Fibroblast of skin of right quadriceps (primary cell): ENCODE data around the gene LINS1.
"Not testable (repeated sequence)": the region's sequence is repeated elsewhere in the genome, so short reads cannot be mapped to it uniquely, and the experiment has no call there.

Experiments used
- DNase-seq: peaks from one replicate; pipeline ENCODE4 v3.0.0-alpha.2; 2013

LINS1 gene

GRCh38 chr15:100598655-100599054 lies 3.3 kb downstream of the LINS1 start:
- no peak for DNase-seq

- DNase-seq: no peak
These were observed 4.1 kb downstream of the LINS1 start for GRCh38 chr15:100597862-100598261.

- DNase-seq: no peak
These were observed 5.2 kb downstream of the LINS1 start for GRCh38 chr15:100596792-100597191.

- DNase-seq: no peak
These were observed 6.0 kb downstream of the LINS1 start for GRCh38 chr15:100595964-100596363.

- DNase-seq: no peak
These were observed 8.6 kb downstream of the LINS1 start for GRCh38 chr15:100593431-100593830.

- DNase-seq: no peak
These were observed 9.1 kb downstream of the LINS1 start for GRCh38 chr15:100592898-100593297.

- no peak for DNase-seq
These were observed 10.1 kb downstream of the LINS1 start for GRCh38 chr15:100591835-100592234.

- not testable (repeated sequence) for DNase-seq
These were observed 10.8 kb downstream of the LINS1 start for GRCh38 chr15:100591163-100591562.

- DNase-seq: peak; percentile 21
These were observed 13.2 kb downstream of the LINS1 start for GRCh38 chr15:100588638-100589242.

- DNase-seq: no peak
These were observed 21.6 kb downstream of the LINS1 start for GRCh38 chr15:100580414-100580813.

GRCh38 chr15:100573526-100573925 lies 28.5 kb downstream of the LINS1 start:
- DNase-seq: no peak

GRCh38 chr15:100572362-100572983 lies 29.5 kb downstream of the LINS1 start:
- peak; percentile 8 for DNase-seq

- DNase-seq: no peak
These were observed 30.3 kb downstream of the LINS1 start for GRCh38 chr15:100571592-100572167.

- DNase-seq: no peak
These were observed 31.2 kb downstream of the LINS1 start for GRCh38 chr15:100570735-100571313.

GRCh38 chr15:100570275-100570674 lies 31.7 kb downstream of the LINS1 start:
- DNase-seq: peak; percentile 15

GRCh38 chr15:100569391-100569790 lies 32.6 kb downstream of the LINS1 start:
- peak; percentile 10 for DNase-seq

- no peak for DNase-seq
These were observed 34.9 kb downstream of the LINS1 start for GRCh38 chr15:100566850-100567628.

GRCh38 chr15:100565591-100565990 lies 36.4 kb downstream of the LINS1 start:
- no peak for DNase-seq

- no peak for DNase-seq
These were observed 41.7 kb downstream of the LINS1 start for GRCh38 chr15:100560323-100560722.

GRCh38 chr15:100559330-100559729 lies 42.7 kb downstream of the LINS1 start:
- DNase-seq: peak; percentile 8

- no peak for DNase-seq
These were observed 43.2 kb downstream of the LINS1 start for GRCh38 chr15:100558771-100559254.

- DNase-seq: no peak
These were observed 48.5 kb downstream of the LINS1 start for GRCh38 chr15:100553468-100553867.

GRCh38 chr15:100547961-100548360 lies 54.0 kb downstream of the LINS1 start:
- no peak for DNase-seq
